Measurements from ENCODE around the gene PCDHGA8.

The PCDHGA8 gene

GRCh38 chr5:141419074-141419880 is 26.8 kb downstream of the PCDHGA8 start:
- Histone ChIP-seq H3K36me3 (ENCODE audit: control insufficient read depth, insufficient read depth, low read length) (no peaks in the 10 kb centered on the region), H3K27me3 (replicated peaks; ENCODE audit: control insufficient read depth, insufficient read depth, low read length) (no peaks in the 10 kb centered on the region), H3K4me3 (replicated peaks; ENCODE audit: low read depth, low read length) (no peak overlapping the region)
- no peak for TF ChIP-seq CTCF (IDR thresholded peaks at IDR 0.05; ENCODE audit: insufficient read depth, low read length, poor library complexity, severe bottlenecking)
- no peak for DNase-seq (ENCODE audit: extremely low read depth, insufficient read length)

GRCh38 chr5:141420855-141421488 is 28.5 kb downstream of the PCDHGA8 start, which contains the start of gene PCDHGA11:
TSS of gene PCDHGA11 (plus strand) at chr5:141421051. CDS start at chr5:141421228, 177 bp downstream.
- no peaks in the 10 kb centered on the region for H3K36me3 ChIP-seq (ENCODE audit: control insufficient read depth, insufficient read depth, low read length)
- H3K4me3 ChIP-seq (replicated peaks; ENCODE audit: low read depth, low read length), result peak within 1 kb of the TSS; percentile 66
- H3K27me3 ChIP-seq (replicated peaks; ENCODE audit: control insufficient read depth, insufficient read depth, low read length), result no peaks in the 10 kb centered on the region
- TF ChIP-seq CTCF (IDR thresholded peaks at IDR 0.05; ENCODE audit: insufficient read depth, low read length, poor library complexity, severe bottlenecking), result peak; percentile 79
- DNase-seq (ENCODE audit: extremely low read depth, insufficient read length), result no peak

- no peak for TF ChIP-seq CTCF (IDR thresholded peaks at IDR 0.05; ENCODE audit: insufficient read depth, low read length, poor library complexity, severe bottlenecking)
- no peaks in the 10 kb centered on the region for H3K27me3 ChIP-seq (replicated peaks; ENCODE audit: control insufficient read depth, insufficient read depth, low read length)
- peak overlapping the region; percentile 66 for H3K4me3 ChIP-seq (replicated peaks; ENCODE audit: low read depth, low read length)
- DNase-seq (ENCODE audit: extremely low read depth, insufficient read length), result no peak
- H3K36me3 ChIP-seq (ENCODE audit: control insufficient read depth, insufficient read depth, low read length), result no peaks in the 10 kb centered on the region
Measured at GRCh38 chr5:141421489-141421855, 29.0 kb downstream of the PCDHGA8 start.

- TF ChIP-seq CTCF (IDR thresholded peaks at IDR 0.05; ENCODE audit: insufficient read depth, low read length, poor library complexity, severe bottlenecking), result no peak
- no peaks in the 10 kb centered on the region for H3K27me3 ChIP-seq (replicated peaks; ENCODE audit: control insufficient read depth, insufficient read depth, low read length)
- H3K36me3 ChIP-seq (ENCODE audit: control insufficient read depth, insufficient read depth, low read length), result no peaks in the 10 kb centered on the region
Measured at GRCh38 chr5:141422742-141423291, 30.4 kb downstream of the PCDHGA8 start.

GRCh38 chr5:141427783-141428426 is 35.5 kb downstream of the PCDHGA8 start:
- DNase-seq (ENCODE audit: extremely low read depth, insufficient read length), result no peak
- Histone ChIP-seq H3K36me3 (ENCODE audit: control insufficient read depth, insufficient read depth, low read length) (peaks cover 1% of the 10 kb centered on the region), H3K4me3 (replicated peaks; ENCODE audit: low read depth, low read length) (no peak overlapping the region), H3K27me3 (replicated peaks; ENCODE audit: control insufficient read depth, insufficient read depth, low read length) (no peaks in the 10 kb centered on the region)
- TF ChIP-seq CTCF (IDR thresholded peaks at IDR 0.05; ENCODE audit: insufficient read depth, low read length, poor library complexity, severe bottlenecking), result no peak

More at GRCh38 chr5:141422742-141423291, 30.4 kb downstream of the PCDHGA8 start:
- H3K4me3 ChIP-seq (replicated peaks; ENCODE audit: low read depth, low read length), result no peak overlapping the region
- DNase-seq (ENCODE audit: extremely low read depth, insufficient read length), result no peak
